Epithelial cell of proximal tubule (primary cell): ENCODE data around the gene LGI2. TPM values are rescaled to one million over a fixed set of nuclear protein-coding genes. Genes with fewer than 3 reads are reported as not detected.

Source experiments
- DNase-seq: peaks from one replicate; pipeline ENCODE4 v3.0.0-alpha.2; 2011; ENCODE audit warnings: low read depth
- H3K4me3 ChIP-seq: 2 replicates; pipeline ENCODE4 v1.5.1; 2011; ENCODE audit warnings: low read depth, mild to moderate bottlenecking, low read length
- total RNA-seq: library from RNA; depleted of rRNA; stranded (reverse); fragments of >200 nt; gene quantifications from 2 replicates; pipeline ENCODE4 v1.2.3, GENCODE V29; 2015
- TF ChIP-seq, protein P1 (sequence below): conservative IDR thresholded peaks from 2 replicates; pipeline ENCODE4 v1.5.1; 2012; ENCODE audit warnings: low read depth, mild to moderate bottlenecking, low read length

Gene LGI2
- total RNA-seq, 1 donor from 2014 or later, result 2.5 TPM

- no peak for DNase-seq
- no peak overlapping the region for H3K4me3 ChIP-seq
- TF ChIP-seq, protein P1, sequence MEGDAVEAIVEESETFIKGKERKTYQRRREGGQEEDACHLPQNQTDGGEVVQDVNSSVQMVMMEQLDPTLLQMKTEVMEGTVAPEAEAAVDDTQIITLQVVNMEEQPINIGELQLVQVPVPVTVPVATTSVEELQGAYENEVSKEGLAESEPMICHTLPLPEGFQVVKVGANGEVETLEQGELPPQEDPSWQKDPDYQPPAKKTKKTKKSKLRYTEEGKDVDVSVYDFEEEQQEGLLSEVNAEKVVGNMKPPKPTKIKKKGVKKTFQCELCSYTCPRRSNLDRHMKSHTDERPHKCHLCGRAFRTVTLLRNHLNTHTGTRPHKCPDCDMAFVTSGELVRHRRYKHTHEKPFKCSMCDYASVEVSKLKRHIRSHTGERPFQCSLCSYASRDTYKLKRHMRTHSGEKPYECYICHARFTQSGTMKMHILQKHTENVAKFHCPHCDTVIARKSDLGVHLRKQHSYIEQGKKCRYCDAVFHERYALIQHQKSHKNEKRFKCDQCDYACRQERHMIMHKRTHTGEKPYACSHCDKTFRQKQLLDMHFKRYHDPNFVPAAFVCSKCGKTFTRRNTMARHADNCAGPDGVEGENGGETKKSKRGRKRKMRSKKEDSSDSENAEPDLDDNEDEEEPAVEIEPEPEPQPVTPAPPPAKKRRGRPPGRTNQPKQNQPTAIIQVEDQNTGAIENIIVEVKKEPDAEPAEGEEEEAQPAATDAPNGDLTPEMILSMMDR, result no peak
Measured at GRCh38 chr4:24963277-24963676, 67.5 kb downstream of the LGI2 start.

DNA sequence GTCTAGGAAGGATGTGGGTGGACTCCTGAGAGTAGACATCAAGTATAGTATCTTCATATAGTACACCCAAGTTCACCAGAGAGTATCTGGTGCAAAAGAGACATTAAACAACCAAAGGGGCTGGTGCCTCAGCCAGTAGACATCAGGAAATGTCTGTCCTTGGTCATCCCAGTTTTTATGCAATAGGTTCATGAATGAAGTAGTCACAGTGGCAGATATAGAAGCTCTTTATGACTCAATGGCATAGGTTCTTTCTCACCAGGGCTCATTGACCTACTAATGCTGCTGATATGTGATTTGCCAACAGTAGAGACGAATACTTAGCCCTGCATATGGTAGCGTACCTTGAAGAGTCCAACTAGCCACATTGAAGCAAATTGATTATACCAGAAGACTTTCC lies 72.9 kb downstream of the LGI2 start:
- TF ChIP-seq, protein P1, result no peak
- no peak for DNase-seq
- no peak overlapping the region for H3K4me3 ChIP-seq

DNA sequence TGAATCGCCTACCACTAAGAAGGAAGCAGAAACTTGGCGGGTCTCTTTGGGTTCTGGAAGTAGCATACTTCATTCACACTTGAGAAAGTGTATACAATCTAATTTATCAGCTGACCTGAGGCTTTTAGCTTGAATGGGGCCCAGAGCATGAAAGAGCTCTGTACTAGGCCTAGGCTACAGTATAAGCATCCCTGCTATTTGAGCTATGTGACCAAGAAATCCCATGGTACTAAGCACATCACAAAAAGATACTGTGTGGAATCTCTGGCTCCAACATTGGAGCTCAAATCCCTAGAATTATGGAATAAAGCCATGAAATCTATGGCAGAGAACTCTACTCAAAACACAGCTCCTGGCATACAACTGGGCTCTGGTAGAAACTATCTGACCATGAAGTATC lies 74.0 kb downstream of the LGI2 start:
- no peak for DNase-seq
- H3K4me3 ChIP-seq, result no peak overlapping the region
- TF ChIP-seq, protein P1, result no peak

DNA sequence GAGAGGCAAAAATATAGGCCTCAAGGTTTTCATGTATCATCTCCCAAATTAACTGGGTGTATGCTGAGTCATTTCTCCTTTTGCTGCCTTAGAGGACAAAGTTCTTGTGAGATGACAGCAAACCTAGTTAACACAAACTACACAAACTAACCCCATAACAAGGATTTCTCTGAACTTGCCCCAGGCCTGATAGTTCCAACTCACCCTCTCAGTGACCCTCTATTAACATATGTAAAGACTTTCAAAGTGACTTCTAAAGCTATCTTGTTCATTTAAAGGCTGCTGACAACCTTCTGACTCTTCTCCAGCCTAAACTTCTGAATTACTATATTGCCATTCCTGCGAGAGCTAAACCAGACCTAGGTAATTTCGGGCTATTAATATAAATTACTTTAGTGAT lies 74.7 kb downstream of the LGI2 start:
- no peak for DNase-seq
- no peak overlapping the region for H3K4me3 ChIP-seq
- TF ChIP-seq, protein P1, result no peak

GRCh38 chr4:24952667-24953066 lies 78.1 kb downstream of the LGI2 start:
- no peak overlapping the region for H3K4me3 ChIP-seq
- TF ChIP-seq, protein P1, result no peak
- DNase-seq, result no peak

DNA sequence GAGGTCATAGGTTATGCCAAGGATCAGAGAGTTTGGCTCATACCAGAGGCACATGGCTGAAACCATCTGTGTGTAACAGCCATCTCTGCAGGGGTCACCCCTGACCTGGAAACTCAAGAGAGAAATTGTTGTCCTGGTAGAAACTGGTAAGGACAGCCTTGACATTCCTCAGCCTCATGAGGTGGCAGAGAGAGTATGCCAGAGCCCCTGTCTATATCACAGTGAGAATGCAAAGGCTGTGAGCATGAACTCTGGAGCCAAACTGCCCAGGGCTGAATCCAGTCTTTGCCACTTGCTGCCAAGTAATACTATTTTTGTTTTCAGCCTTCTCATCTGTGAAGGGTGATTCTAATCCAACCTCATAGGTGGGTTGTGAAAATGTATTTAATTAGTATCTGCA lies 80.8 kb downstream of the LGI2 start:
- no peak for DNase-seq
- H3K4me3 ChIP-seq, result no peak overlapping the region
- TF ChIP-seq, protein P1, result no peak

Other genes with a start within 250 kb of the LGI2 start
- 0.43 and 0.63 TPM in 2 replicates for gene SOD3, start 235.4 kb downstream of the LGI2 start, total RNA-seq
- 2.6 and 2.8 TPM in 2 replicates for gene CCDC149, start 117.9 kb downstream of the LGI2 start, total RNA-seq
- gene SEPSECS, start 129.5 kb upstream of the LGI2 start, total RNA-seq, result 4.3 and 4.8 TPM in 2 replicates
- 24.4 and 27.4 TPM in 2 replicates for gene PI4K2B, start 203.1 kb upstream of the LGI2 start, total RNA-seq